Measurements from ENCODE around the gene LYRM1. TPM values are rescaled to one million over a fixed set of nuclear protein-coding genes. Genes with fewer than 3 reads are reported as not detected.

LYRM1 gene
- total RNA-seq = 23.5 and 36.8 TPM in 2 replicates

GRCh38 chr16:20900299-20901067, at the start of gene LYRM1, which contains the start of gene DCUN1D3:
LYRM1 (plus strand) TSS chr16:20900771; CDS start chr16:20915556, 14,785 bp downstream.
DCUN1D3 (minus strand) TSS chr16:20900358; CDS start chr16:20862538, 37,820 bp downstream.

Other genes with a start within 250 kb of the LYRM1 start
- gene ACSM1, start 203.1 kb upstream of the LYRM1 start, total RNA-seq = not detected in 2 replicates
- 61.5 and 68.1 TPM in 2 replicates for gene THUMPD1, start 159.0 kb upstream of the LYRM1 start, total RNA-seq
- gene ACSM3, start 136.8 kb upstream of the LYRM1 start, total RNA-seq = 0.49 and 0.73 TPM in 2 replicates
- 21.3 and 24.7 TPM in 2 replicates for gene ERI2, start 94.3 kb upstream of the LYRM1 start, total RNA-seq
- 7.0 and 11.1 TPM in 2 replicates for gene REXO5, start 94.2 kb upstream of the LYRM1 start, total RNA-seq
- gene DCUN1D3, start 413 bp upstream of the LYRM1 start, total RNA-seq = 40.6 and 41.7 TPM in 2 replicates

Measured in hair follicle dermal papilla cell (primary cell).